ENCODE data around the gene RAP2A.

The RAP2A gene

DNA sequence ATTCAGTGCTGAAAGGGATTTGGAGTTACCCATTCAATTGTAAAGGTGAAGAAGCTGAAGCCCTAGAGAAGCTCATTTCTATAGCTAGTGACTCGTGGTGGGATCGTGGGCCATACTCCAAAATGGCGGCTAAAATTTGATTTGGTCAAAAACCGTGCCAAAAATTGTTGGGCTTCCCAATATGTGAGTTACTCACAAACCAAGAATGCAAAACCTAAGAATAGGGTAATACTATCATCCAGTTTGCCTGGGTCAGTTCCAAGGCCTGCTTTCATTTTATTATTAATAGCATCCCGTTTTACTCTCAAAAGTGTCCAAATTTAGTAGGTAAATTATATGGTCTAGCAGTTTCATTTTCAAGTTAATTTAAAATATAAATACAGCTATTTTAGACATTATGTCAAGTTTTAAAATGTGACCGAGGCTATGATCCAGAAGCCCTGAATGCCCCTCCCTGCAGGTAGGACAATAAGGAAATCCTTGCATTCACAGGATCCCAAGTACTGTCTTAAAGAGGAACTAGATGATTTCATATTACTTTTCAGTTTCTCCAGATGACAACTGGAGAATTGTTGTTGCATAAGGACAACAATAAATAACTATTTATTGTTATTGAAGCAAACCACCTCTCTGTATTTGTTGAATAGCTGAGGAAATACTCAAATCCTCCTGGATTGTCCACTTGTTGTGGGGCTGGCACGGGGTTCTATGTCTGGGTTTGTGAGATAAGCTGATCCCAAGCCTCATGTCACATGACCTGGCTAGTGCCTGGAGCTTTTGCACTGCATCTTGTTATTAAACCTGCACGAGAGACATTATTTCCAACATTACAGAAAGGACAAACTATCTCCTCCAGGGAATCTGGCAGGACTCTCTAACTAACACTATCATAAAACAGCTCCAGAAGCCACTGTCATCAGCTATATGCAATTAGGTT lies 11.6 kb upstream of the RAP2A start:
- DNase-seq: no peak

DNA sequence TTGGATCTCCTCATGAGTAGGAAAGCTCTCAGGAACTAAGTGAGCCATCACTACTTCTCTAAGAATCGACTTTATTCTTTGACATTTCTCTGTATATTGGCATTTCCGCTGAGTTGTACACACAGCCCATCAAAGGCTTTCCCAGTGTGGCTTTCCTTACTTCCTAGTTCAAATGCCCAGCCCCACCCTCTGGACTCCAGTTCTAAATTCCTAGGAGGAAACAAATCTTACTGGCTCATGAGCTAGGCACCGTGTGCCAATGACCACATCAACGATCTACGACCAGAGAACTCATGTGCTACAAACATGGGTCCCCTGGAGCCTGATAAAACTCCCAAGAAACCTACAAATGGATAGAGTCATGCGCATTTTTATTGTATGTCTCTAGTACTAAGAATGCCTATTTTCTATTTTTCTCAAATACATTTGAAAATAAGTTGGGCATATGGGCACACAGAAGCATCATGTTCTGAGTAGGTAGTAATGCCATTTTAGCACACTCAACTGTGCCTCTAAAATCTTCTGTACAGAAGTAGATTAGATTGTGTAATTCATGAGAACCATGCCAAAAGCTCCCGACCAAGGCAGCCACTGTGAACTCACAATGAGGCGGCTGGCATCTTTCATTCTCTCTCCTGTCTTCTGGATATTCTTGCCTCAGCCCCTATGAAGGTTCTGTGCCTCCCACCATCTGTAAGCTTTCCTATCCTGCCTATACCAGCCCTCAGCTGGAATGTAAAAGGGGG lies 10.5 kb upstream of the RAP2A start:
- no peak for DNase-seq

DNA sequence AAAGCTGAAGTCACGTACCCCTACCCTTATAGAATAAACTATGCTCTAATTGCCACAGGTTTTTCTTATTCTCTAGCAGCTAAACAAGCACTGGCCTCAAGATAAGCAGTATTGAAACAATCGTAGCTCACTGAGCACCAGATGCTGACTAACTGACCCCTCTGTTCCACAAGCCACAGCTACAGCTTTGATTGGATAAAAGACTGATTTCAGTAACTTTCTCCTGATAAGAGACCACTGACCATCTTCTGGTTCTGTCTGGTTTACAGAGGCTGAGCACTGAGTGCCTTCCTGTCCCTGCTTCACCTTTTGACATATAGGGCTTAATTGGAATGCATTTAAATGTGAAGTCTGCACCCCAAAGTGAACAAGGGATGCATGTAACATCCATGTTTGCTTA lies 8.4 kb upstream of the RAP2A start:
- DNase-seq: no peak

DNA sequence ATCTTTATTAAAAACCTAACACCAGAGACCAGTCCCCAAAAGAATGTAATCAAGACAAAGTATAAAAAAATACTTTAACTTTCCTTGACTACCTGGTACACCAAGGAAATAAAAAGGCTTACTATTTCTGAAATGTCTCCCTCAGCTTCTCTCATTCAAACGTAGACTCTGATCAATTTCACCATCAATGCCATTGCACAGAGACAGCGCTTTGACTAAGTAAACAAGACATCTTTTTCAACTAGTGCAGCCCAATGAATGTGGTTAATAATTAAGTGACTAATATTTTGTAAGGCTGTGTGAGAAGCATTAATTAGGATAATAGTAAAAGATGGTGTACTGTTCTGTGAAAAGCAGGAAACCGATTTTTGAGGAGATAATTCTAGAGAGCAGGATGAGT lies 7.3 kb upstream of the RAP2A start:
- DNase-seq: no peak

DNA sequence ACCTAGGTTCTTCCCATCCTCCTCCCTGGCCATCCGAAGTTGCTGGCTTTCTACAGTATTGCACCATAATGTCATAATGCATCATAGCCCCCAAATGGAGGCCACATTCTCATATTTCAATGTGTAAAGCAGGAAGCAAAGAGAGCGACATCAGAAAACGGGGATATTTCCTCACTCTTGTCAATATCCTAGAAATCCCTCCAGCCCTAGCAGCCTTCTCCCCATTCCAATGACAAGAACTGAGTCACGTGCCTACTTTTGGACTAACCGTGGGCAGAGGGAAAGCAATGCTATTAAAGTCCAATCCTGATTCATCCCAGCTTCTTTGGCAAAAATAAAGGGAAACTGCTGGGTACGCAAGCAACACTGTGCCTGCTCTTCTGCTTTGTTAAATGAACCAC lies 4.3 kb upstream of the RAP2A start:
- DNase-seq: peak; percentile 56

DNA sequence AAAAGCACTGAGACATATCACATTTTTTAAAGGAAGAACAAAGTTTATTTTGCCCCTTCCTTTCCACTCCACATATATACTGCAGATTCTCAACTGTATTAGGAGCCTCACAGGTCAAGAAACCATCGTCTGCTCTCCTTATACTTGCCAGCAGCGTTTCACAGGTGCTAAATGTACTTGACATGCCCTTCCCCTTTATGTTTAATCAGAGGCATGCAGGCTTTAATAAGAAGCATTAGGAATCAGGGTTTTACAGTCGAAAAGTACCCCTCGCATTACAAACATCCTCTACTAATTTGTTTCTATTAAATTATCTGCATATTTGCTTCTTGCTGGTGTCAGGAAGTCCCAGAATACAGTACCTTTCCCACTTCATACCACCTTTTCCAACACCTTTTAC lies 3.7 kb upstream of the RAP2A start:
- DNase-seq: no peak

DNA sequence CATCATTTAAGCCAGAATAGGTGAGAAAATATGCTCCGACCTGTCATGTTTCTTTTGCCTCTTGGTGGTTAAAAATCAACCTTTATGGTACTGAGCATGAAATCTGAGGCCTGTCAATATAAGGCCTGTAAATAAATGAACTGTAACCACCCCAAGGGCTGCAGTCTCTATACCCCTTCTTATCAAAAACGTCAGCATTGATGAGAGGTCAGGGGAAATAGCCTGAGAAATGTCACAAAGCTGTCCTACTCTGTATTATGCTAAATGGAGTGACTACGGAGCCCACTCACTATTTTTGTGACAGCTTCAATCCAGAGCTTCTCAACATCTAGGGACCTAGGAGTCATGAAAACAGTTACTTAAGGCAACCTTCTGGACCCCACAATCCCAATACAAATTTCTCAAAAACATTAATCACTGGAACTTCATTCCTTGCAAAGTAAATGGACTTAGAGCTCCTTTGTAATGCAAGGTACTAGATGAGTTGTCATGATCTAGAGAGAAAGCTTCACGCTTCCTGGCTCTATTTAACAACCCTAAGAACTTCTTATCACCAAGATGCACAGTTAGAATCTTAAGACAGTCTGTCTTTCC lies 2.7 kb upstream of the RAP2A start:
- DNase-seq: no peak

DNA sequence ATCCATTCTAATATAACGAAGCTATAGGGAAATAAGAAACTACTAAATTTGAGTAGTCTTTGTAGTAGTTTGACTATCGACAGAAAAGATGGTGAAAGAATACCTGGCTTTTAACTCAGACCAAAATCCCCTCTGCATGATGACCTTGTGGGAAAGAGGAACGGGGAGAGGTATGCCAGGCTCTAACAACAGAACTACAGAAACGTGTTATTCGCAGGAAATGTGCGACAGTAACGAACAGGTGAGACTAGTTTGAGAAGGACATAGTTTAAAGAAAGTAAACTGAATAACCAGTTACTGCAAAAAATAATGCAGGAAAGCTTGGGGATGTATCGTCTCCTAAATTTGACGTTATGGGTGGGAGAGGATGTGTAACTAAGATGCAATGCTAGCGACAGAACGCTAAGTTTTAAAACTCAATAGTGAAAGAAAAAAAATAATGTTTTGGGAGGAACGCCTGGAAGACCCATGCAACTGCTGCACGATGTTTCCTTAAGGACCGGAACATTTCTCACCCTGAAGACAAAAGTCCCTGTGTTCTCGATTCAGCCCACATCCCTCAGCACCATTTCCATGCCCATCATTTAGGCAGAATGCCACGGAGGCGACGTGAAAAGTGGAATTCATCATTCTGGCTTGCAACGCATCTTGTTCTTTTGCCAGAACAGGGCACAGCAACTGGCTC lies 1.6 kb upstream of the RAP2A start:
- no peak for DNase-seq

DNA sequence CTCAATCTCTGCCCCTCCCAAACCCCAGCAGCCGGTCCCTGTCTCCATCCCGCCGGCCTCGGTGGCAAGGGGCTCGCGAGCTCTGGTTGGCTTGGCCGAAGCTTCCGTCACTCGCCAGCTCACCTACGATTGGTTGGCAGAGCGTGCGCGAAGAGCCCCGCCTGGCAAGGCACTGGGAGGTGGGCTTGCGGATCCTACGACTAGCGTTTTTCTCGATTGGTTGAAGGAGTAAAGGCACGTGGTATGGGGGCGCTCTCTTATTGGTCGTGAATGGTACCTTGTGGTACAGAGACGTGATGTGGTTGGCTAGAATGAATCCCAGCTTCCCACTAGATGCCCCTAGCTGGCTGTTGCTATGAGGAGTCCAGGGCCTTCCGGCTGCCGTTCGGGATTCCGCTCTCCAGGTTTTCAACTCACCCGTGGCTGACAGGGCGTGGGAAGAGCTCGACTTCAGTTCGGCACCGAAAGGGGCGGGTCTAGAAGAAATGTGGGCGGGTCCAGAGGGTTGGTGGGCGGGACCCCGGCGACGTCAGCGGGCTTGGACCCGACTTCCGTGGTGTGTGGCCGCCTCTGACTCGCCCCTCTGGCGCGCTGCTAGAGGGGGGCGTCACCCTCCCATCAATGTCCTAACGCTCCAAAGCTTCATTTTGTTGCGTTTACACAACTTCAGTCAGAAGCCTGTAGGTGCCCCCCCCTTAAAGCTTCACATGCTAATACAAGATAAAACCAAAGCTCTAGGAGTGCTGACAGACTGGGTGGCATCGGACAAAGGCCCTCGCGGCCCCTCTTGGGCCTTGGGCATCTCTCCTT lies 847 bp upstream of the RAP2A start:
- peak; percentile 100 for DNase-seq

DNA sequence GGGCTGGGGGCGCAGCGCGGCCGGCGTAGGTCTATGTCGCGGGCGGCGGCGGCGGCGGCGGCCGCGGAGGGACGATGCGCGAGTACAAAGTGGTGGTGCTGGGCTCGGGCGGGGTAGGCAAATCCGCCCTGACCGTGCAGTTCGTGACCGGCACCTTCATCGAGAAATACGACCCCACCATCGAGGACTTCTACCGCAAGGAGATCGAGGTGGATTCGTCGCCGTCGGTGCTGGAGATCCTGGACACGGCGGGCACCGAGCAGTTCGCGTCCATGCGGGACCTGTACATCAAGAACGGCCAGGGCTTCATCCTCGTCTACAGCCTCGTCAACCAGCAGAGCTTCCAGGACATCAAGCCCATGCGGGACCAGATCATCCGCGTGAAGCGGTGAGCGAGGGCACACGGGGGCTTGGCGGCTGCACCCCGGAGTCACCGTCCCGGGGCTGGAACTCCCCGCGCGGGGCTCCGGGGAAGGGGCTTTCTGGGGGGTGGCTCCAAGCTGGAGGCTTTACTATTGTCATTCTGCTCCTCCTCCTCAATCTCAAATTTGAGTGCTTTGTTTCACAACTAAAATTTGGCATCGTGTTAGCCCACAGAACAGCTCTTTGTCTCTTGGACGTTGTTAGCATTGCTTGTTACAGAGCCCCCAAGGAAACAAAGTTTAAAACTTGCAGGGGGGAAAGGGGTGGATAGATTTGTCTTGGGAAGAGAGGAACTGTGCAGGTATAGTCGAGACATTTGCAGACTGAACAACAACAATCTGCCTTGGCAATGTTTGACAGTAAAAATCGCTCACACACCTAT lies 630 bp downstream of the RAP2A start:
- peak; percentile 49 for DNase-seq

DNA sequence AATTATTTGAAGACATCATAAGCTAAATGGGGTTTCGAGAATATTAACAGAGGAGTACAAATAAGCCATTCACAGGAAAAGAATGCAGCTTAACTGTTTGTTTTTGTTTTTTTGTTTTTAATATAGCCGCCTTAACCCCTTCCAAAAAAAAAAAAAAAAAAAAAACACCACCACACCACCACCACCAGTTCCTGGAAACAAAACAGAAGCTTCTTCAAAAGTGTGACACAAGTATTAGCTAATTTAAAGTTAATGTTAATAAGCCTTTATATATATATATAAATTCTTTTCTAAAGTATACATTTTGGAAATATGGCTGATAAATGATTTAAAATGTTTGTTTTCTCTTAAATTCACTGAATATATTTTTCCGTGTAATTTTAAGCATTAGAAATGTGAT lies 1.4 kb downstream of the RAP2A start:
- no peak for DNase-seq

DNA sequence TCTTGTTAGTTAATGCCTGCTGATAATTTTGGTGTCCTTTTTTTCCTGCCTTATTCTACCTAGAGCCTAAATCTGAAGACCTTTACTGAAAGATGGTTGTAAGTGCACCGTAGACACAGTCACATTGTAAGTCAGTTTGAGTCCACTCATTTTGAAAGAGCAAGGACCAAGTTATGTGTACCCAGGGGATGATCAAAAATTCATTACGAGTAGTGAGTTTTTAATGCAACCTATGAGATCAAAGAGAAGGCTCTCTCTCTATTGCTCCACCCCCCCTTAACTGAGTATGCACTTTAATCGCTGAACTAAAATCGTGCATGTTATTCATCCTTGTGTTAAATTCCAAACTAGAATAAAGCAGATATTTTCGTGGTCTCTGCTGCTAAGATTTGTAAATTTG lies 1.8 kb downstream of the RAP2A start:
- DNase-seq: no peak

DNA sequence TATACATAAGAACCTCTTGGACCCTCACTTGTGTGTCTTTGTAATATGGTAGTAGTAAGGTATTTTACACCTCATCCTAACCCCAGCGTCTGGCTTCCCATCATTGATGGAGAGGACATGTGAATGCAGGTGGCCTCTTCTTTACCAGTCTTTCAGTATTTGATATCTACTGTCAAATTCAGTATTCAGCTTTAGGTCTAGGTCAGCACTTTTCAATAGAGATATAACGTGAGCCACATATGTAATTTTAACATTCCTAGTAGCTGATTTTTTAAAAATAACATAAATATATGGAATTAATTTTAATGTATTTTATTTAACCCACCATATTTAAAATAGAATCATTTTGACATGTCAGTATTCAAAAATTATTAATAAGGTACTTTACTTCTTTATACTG lies 2.9 kb downstream of the RAP2A start:
- DNase-seq: no peak

DNA sequence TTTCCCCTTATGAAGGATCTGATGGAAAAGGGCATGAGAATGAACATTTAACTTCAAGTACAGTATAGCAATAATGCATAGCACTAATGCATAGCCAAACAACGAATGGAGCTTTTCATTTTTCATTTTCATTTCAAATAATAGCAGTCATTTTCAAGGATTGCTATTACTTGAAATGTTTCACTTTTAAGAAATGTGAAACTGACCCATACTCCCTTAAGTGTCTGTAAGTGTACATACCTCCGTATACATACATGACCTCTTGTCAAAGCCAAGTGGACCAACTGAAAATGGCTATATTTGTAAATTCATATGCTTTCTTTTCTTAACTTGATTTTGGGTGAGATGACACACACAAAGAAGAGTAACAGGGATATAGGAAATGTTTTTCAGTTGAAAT lies 3.8 kb downstream of the RAP2A start:
- no peak for DNase-seq

DNA sequence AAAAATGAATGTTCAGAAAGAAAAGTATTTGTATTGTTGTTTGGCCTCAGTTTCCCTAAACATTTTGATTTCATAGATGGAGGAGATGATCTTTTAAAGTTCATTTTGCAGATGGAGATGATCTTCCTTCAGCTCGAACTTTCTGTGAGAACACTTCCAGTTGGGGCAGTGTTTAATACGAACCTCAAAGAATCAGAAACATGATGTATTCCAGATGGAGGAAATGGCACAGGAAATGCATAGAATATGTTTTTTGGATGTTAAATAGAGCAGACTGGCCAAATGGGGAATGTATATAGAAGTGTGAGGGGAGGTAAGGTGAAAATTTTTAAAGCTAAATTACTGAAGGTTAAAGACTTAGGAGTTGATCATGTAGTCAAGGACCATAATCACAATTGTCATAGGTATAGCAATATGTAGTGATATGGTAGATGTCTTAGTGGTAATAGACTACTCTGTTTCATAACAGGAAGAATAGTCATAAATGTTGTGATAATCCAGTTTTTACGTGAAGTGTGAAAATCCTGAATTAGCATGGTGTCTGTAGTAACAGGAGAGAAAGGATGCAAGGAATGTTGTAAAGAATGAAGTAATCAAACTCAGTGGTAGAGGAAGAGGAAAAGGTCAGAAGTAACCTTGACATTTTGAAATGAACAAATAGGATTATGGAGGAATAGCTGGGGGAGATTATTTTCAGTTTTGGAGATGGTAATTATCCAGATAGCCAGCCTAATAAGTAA lies 5.1 kb downstream of the RAP2A start:
- no peak for DNase-seq

DNA sequence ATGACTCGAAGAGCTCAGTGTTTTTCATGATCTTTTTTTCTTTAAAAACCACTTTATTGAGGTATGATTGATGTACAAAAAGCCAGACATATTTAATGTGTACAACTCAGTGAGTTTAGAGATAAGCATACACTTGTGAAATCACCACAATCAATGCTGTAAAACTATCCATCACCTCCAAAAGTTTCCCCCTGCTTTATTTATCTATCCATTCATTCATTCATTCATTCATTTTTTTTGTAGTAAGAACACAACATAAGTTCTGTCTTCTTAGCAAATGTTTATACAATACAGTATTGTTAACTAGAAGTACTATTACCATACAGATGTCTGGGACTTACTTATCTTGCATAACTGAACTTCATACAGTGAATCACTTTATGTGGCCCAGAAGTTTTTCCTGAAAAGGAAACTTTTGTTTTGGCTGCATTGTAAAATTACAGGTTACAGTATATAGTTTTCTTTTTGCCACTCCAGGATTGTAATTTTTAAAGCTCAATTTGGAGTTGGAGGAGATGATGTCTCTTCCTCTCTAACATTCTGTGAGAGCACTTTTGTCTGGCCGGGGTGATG lies 6.7 kb downstream of the RAP2A start:
- no peak for DNase-seq

DNA sequence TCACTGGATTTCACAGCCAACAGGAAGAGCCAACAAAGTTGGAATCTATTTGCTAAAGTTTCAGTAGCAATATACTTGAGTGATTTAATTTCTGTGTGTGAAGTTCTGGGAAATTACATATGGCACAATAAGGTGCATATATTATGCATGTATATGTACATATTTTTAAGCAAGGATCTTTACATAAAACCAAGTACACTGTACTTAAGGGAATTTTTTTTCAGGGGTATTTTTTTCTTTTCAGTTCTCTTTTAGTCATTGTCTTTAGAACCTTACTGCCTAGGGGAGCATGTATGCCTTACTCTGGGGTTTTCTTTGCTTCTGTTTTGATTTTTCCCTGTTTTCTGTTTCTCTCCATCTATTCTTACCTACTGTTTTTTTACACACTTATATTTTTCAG lies 7.4 kb downstream of the RAP2A start:
- DNase-seq: no peak

DNA sequence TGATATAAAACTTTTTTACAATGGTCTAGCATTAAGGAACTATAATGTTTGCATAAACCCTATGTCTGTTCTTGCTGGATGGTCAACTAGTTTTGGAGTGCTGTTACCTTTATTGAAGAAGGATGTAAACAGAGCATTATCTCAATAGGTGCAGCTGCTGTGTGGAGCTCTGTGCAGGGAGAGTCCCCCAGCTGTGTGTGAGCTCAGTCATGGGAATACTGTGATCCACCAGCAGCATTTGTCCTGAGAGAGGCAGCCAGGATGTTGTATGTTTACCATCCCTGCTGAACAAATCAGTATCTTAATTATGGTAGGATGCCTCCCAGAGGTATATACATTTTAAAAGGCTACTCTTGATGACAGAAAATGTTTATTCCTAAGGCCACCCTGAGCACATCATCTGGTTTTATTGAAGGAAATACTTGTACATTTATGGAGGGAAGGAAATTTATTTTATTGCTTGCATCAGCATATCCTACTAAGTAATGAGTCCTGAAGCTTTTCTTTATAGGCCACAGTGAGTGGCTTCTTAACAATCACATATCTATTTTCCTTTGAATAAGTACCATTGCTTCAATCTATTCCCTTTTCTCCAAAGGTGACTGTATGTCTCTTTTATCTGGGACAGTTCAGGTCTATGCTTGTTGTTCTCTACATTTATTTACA lies 11.7 kb downstream of the RAP2A start:
- peak; percentile 66 for DNase-seq

DNA sequence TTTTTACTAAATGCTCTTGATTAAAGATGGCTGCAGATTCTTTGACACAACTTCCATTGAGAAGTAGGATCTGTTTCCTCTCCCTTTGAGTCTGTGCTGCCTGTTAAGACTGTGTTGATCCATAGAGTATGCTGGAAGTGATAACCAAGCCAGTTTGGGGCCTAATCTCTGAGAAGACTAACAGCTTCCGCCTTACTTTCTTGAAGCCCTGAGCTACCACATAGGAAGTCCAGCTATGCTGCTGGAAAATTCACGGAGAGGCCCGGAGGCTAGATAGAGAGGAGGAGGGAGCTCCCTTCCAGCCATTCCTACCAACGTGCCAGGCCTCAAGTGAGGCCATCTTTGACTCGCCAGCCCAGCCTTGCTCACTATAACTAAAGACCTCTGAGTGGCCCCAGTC lies 12.5 kb downstream of the RAP2A start:
- no peak for DNase-seq
